Epithelial cell of proximal tubule (primary cell): ENCODE measurements around the gene PPP2R5A. TPM values are rescaled to one million over a fixed set of nuclear protein-coding genes. Genes with fewer than 3 reads are reported as not detected.
"Not testable (repeated sequence)": the region's sequence is repeated elsewhere in the genome, so short reads cannot be mapped to it uniquely, and the experiment has no call there.

Experiments used
- DNase-seq: peaks from one replicate; pipeline ENCODE4 v3.0.0-alpha.2; 2011; ENCODE audit warnings: low read depth
- H3K4me3 ChIP-seq: 2 replicates; pipeline ENCODE4 v1.5.1; 2011; ENCODE audit warnings: low read depth, mild to moderate bottlenecking, low read length
- CTCF ChIP-seq: conservative IDR thresholded peaks from 2 replicates; pipeline ENCODE4 v1.5.1; 2012; ENCODE audit warnings: low read depth, mild to moderate bottlenecking, low read length
- total RNA-seq: library from RNA; depleted of rRNA; stranded (reverse); fragments of >200 nt; gene quantifications from 2 replicates; pipeline ENCODE4 v1.2.3, GENCODE V29; 2015

Gene PPP2R5A
- total RNA-seq, 1 donor from 2014 or later, result 31.2 TPM

GRCh38 chr1:212283741-212284140 lies 1.5 kb upstream of the PPP2R5A start:
- no peak for DNase-seq
- peak overlapping the region; percentile 85 for H3K4me3 ChIP-seq
- TF ChIP-seq CTCF, result no peak

GRCh38 chr1:212284332-212284743 lies 872 bp upstream of the PPP2R5A start:
- TF ChIP-seq CTCF, result no peak
- no peak for DNase-seq

GRCh38 chr1:212285685-212286555 lies 710 bp downstream of the PPP2R5A start:
- peak overlapping the region; percentile 90 for H3K4me3 ChIP-seq
- no peak for TF ChIP-seq CTCF
- DNase-seq, result no peak

More at GRCh38 chr1:212284332-212284743, 872 bp upstream of the PPP2R5A start:
- H3K4me3 ChIP-seq, result peak overlapping the region; percentile 85

GRCh38 chr1:212286556-212287131 lies 1.4 kb downstream of the PPP2R5A start:
- peak overlapping the region; percentile 90 for H3K4me3 ChIP-seq
- TF ChIP-seq CTCF, result peak; percentile 6
- no peak for DNase-seq

GRCh38 chr1:212287261-212287895 lies 2.2 kb downstream of the PPP2R5A start:
- H3K4me3 ChIP-seq, result peak overlapping the region; percentile 90
- no peak for TF ChIP-seq CTCF
- DNase-seq, result no peak

GRCh38 chr1:212287995-212288394 lies 2.8 kb downstream of the PPP2R5A start:
- not testable (repeated sequence) for DNase-seq
- peak overlapping the region; percentile 90 for H3K4me3 ChIP-seq

DNA sequence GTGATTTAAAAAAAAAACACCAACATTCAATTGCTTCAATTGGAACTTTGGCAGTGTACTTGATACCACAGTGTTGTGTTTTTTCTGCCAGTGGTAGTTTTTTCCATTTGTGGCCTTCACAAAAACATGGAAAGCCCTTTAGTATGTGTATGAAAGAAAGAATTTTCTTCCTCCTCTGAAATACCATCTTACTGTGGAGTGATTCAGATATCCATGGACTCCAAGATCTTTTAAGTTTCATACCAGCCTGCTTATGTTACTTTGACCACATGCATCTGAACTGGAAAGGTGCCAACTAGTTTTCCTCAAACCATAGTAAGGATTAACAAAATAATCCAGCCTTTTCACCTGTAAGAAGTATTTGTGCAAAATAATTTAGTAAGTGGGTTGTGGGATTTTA lies 3.4 kb downstream of the PPP2R5A start:
- H3K4me3 ChIP-seq, result peak overlapping the region; percentile 4
- no peak for DNase-seq
- TF ChIP-seq CTCF, result no peak
